Ascending aorta (tissue), 2 donors: ENCODE measurements around the gene ITGB7. TPM values are rescaled to one million over a fixed set of nuclear protein-coding genes. Genes with fewer than 3 reads are reported as not detected.

Experiments
- DNase-seq, 2 donors: peaks; one replicate each; pipeline ENCODE4 v3.0.0-alpha.2; 2019; ENCODE audit warnings: low spot score in 2 of 2
- H3K27ac ChIP-seq, 2 donors: fragments of 200-600 bp; sonication (generic); one replicate each; pipeline ENCODE4 v1.5.1; 2016 to 2017; ENCODE audit warnings: mild to moderate bottlenecking in 1 of 2
- H3K27me3 ChIP-seq: fragments of 200-600 bp; sonication (generic); one replicate; pipeline ENCODE4 v1.5.1; 2017
- H3K36me3 ChIP-seq, 2 donors: fragments of 200-600 bp; sonication (generic); one replicate each; pipeline ENCODE4 v1.5.1; 2016
- H3K4me1 ChIP-seq, 2 donors: fragments of 200-600 bp; sonication (generic); one replicate each; pipeline ENCODE4 v1.5.1; 2016 to 2017; ENCODE audit warnings: mild to moderate bottlenecking in 1 of 2
- H3K4me3 ChIP-seq, 2 donors: fragments of 200-600 bp; sonication (generic); one replicate each; pipeline ENCODE4 v1.5.1; 2016 to 2017; ENCODE audit warnings: mild to moderate bottlenecking in 1 of 2
- H3K9me3 ChIP-seq, 2 donors: fragments of 200-600 bp; sonication (generic); one replicate each; pipeline ENCODE4 v1.5.1; 2016
- CTCF ChIP-seq, 3 experiments: fragments of 200-600 bp in 2 of 3; fragments of 450-650 bp in 1 of 3; sonication (generic) in 2 of 3; IDR thresholded peaks; one replicate each; pipeline ENCODE4 v1.5.1; 2016 to 2019; ENCODE audit warnings: antibody characterized with exemption in 3 of 3, mild to moderate bottlenecking in 1 of 3, moderate library complexity in 1 of 3
- intact Hi-C: fragments of 100-400 bp; cut with DNase I; formaldehyde crosslinking; loops from one replicate; pipeline ENCODE4 v1.15.1; 2023
- total RNA-seq: library from RNA; depleted of rRNA; stranded (reverse); fragments of >200 nt; gene quantifications from one replicate; pipeline ENCODE4 v1.1.0, GENCODE V29; 2016

Gene ITGB7
- total RNA-seq, 1 donor from 2014 or later, result 1.6 TPM

GRCh38 chr12:53236443-53237111 is 29.5 kb upstream of the ITGB7 start:
- no peak for TF ChIP-seq CTCF (IDR thresholded peaks at IDR 0.05)
- no peaks in the 10 kb centered on the region for H3K9me3 ChIP-seq
- no peaks in the 10 kb centered on the region for H3K27me3 ChIP-seq
- peaks cover 5 to 21% of the 10 kb centered on the region in 2 donors for H3K4me1 ChIP-seq
- DNase-seq, result no peak
- no peak overlapping the region for H3K4me3 ChIP-seq
- no peak overlapping the region for H3K27ac ChIP-seq
- intact Hi-C loops, result no loop called here
- no peaks in the 10 kb centered on the region for H3K36me3 ChIP-seq

DNA sequence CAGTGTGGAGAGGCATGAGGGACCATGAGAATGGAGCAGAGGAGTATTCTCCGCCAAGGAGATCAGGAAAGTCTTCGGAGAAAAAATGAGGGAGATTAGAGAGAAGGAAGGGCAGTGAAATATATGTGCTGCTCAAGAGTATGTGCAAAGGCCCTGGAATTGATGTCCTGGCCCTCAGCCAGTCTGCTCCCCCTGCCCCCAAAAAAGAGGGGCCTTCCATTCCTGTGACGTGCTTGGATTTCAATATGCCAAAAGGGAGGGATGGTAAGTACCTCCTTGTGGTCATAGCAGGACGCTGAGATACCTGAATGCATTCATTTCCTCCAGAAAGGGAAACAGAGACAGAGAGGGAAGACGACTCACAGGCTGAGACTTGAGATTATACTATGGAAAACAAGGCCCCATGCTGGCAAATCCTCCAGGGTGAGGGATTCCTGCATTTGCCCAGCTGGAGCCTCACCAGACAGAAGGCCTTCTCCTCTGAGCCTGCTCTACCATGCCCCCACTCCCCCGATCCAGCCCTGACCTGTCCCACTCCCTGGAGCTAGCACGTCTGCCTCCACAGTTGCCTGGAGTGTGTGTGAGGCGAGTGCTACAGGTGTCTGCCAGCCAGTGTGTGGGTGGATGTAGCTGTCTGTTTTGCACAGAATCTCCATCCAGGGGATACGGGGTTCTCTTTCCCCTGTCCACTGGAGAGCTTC is 28.8 kb upstream of the ITGB7 start:
- intact Hi-C loops, result no loop called here
- DNase-seq, result no peak
- Histone ChIP-seq H3K27me3 (no peaks in the 10 kb centered on the region), H3K9me3 (no peaks in the 10 kb centered on the region), H3K4me1 (peaks cover 5 to 21% of the 10 kb centered on the region in 2 donors), H3K4me3 (no peak overlapping the region), H3K36me3 (no peaks in the 10 kb centered on the region), H3K27ac (no peak overlapping the region)
- TF ChIP-seq CTCF (IDR thresholded peaks at IDR 0.05), result no peak

GRCh38 chr12:53235164-53235563 is 28.1 kb upstream of the ITGB7 start:
- no peak for TF ChIP-seq CTCF (IDR thresholded peaks at IDR 0.05)

DNA sequence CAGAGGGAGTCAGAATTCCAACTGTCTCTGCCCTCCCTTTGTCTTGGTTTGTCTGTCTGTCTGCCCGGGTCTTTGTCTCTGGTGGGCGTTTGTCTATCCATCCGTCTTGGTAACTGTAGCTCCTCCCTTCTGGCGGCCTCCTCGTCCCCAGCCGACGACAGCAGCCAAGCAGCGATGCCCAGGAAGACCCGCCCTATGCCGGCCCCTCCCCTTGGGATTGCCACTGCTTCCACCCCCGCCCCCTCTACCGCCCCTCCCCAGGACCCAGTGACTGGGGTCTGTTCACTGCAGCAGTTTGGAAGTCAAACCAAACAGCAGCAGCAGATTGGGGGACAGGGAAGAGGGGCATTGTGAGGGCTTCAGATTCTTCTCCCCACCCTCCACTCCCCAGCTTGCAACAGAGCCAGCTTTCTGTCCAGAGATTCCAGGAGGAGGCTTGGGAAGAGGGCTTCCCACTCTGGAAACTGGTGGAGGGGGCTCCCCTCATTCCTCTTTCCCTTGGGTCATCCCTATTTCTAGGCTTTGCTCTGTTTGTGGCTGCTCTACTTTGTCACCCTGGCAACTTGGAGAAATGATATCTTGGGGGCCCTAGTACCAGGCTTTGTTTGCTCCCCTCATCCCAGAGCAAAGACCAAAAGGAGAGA is 27.3 kb upstream of the ITGB7 start:
- H3K27ac ChIP-seq, result peak overlapping the region; percentile 87 to 88
- no peaks in the 10 kb centered on the region for H3K27me3 ChIP-seq
- H3K36me3 ChIP-seq, result no peaks in the 10 kb centered on the region
- intact Hi-C loops, result loop anchor here (5.0 kb wide), 1 partner anchor 63 kb away; the partner anchor contains the start of genes MYG1 and PFDN5
- peak in 1 of 2 donors; percentile 76 for DNase-seq
- H3K4me3 ChIP-seq, result peak overlapping the region in 1 of 2 donors; percentile 70
- no peak for TF ChIP-seq CTCF (IDR thresholded peaks at IDR 0.05)
- no peaks in the 10 kb centered on the region for H3K9me3 ChIP-seq
- peaks cover 5 to 33% of the 10 kb centered on the region in 2 donors for H3K4me1 ChIP-seq

More at GRCh38 chr12:53235164-53235563, 28.1 kb upstream of the ITGB7 start:
- no peaks in the 10 kb centered on the region for H3K27me3 ChIP-seq
- peak overlapping the region; percentile 87 to 88 for H3K27ac ChIP-seq
- no peaks in the 10 kb centered on the region for H3K9me3 ChIP-seq
- no peaks in the 10 kb centered on the region for H3K36me3 ChIP-seq
- DNase-seq, result no peak
- peaks cover 5 to 26% of the 10 kb centered on the region in 2 donors for H3K4me1 ChIP-seq
- intact Hi-C loops, result no loop called here
- H3K4me3 ChIP-seq, result no peak overlapping the region

GRCh38 chr12:53233671-53234121 is 26.6 kb upstream of the ITGB7 start:
- H3K27me3 ChIP-seq, result no peaks in the 10 kb centered on the region
- peaks cover 5 to 33% of the 10 kb centered on the region in 2 donors for H3K4me1 ChIP-seq
- peak overlapping the region in 1 of 2 donors; percentile 70 for H3K4me3 ChIP-seq
- H3K9me3 ChIP-seq, result no peaks in the 10 kb centered on the region
- H3K27ac ChIP-seq, result peak overlapping the region; percentile 87 to 88
- intact Hi-C loops, result loop anchor here (5.0 kb wide), 1 partner anchor 64 kb away; the partner anchor contains the start of genes MYG1 and PFDN5
- H3K36me3 ChIP-seq, result no peaks in the 10 kb centered on the region
- DNase-seq, result no peak
- no peak for TF ChIP-seq CTCF (IDR thresholded peaks at IDR 0.05)
